ENCODE measurements around the gene LRP8. TPM values are rescaled to one million over a fixed set of nuclear protein-coding genes. Genes with fewer than 3 reads are reported as not detected.

The LRP8 gene
- total and polyA plus RNA-seq, 2 of the 13 experiments (the other 11 are each of a cell fraction or from before 2014, with no cell fraction given) = 17.3 to 17.4 TPM

DNA sequence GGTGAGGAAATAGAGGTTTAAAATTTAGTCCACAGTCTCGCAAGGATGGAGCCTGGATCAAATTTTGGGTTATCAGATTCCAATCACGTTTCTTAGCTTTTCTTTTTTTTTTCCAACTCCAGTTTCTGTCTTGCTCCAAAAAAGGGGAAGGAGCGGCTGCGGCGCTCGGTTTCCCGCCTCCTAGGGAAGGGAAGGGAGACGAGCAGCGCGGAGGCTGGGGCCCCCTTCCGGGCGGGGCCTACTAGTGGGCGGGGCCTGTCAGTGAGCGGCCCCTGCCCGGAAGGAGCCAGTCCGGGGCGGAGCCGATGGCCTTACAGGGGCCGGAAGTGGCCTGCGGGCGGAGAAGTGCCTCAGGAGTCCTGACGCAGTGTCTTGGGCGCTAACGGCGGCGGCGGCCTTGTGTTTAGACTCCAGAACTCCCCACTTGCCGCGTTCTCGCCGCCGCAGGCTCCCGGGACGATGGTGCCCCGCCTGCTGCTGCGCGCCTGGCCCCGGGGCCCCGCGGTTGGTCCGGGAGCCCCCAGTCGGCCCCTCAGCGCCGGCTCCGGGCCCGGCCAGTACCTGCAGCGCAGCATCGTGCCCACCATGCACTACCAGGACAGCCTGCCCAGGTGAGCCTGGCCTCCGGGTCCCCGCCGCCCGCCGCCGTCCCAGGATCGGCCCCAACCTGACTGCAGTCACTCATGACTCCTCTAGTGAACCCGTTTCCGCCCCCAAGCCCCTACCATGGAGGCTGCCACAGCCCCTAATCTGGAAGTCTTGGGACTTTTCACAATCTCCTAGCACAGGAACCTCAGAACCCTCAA lies 131.2 kb downstream of the LRP8 start, which contains the start of gene CPT2 (continued):
- TF ChIP-seq, protein P1, sequence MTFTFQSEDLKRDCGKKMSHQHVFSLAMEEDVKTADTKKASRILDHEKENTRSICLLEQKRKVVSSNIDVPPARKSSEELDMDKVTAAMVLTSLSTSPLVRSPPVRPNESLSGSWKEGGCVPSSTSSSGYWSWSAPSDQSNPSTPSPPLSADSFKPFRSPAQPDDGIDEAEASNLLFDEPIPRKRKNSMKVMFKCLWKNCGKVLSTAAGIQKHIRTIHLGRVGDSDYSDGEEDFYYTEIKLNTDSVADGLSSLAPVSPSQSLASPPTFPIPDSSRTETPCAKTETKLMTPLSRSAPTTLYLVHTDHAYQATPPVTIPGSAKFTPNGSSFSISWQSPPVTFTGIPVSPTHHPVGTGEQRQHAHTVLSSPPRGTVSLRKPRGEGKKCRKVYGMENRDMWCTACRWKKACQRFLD (CRISPR knock-in tag; IDR thresholded peaks at IDR 0.05; ENCODE audit: borderline replicate concordance) = no peak
- TF ChIP-seq, protein P2, sequence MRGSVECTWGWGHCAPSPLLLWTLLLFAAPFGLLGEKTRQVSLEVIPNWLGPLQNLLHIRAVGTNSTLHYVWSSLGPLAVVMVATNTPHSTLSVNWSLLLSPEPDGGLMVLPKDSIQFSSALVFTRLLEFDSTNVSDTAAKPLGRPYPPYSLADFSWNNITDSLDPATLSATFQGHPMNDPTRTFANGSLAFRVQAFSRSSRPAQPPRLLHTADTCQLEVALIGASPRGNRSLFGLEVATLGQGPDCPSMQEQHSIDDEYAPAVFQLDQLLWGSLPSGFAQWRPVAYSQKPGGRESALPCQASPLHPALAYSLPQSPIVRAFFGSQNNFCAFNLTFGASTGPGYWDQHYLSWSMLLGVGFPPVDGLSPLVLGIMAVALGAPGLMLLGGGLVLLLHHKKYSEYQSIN (CRISPR knock-in tag; IDR thresholded peaks at IDR 0.05; ENCODE audit: borderline replicate concordance) = no peak
- peak; percentile 59; the same call in 1 of the 2 replicates for TF ChIP-seq ZNF768 (CRISPR knock-in tag; IDR thresholded peaks at IDR 0.05)
- TF ChIP-seq DNMT1 (CRISPR knock-in tag; IDR thresholded peaks at IDR 0.05) = no peak
- TF ChIP-seq ZNF543 (CRISPR knock-in tag; IDR thresholded peaks at IDR 0.05) = no peak
- no peak for TF ChIP-seq CEBPG (CRISPR knock-in tag; IDR thresholded peaks at IDR 0.05)
- no peak; the same call in 1 of the 2 replicates for TF ChIP-seq ZNF350 (CRISPR knock-in tag; IDR thresholded peaks at IDR 0.05; ENCODE audit: borderline replicate concordance, low read depth)
- no peak for TF ChIP-seq BHLHE40 (IDR thresholded peaks at IDR 0.05; ENCODE audit: low read length)
- TF ChIP-seq PRMT3 (CRISPR knock-in tag; IDR thresholded peaks at IDR 0.05; ENCODE audit: borderline replicate concordance, low read depth) = no peak
- TF ChIP-seq ZNF337 (CRISPR knock-in tag; IDR thresholded peaks at IDR 0.05; ENCODE audit: borderline replicate concordance, low read depth) = no peak
- TF ChIP-seq ZBTB38 (CRISPR knock-in tag; IDR thresholded peaks at IDR 0.05) = peak; percentile 51; the same call in 1 of the 2 replicates
- no peak for TF ChIP-seq ATM (IDR thresholded peaks at IDR 0.05; ENCODE audit: borderline replicate concordance)
- TF ChIP-seq TCF7 (IDR thresholded peaks at IDR 0.05; ENCODE audit: low read depth) = no peak
- TF ChIP-seq, protein P3, sequence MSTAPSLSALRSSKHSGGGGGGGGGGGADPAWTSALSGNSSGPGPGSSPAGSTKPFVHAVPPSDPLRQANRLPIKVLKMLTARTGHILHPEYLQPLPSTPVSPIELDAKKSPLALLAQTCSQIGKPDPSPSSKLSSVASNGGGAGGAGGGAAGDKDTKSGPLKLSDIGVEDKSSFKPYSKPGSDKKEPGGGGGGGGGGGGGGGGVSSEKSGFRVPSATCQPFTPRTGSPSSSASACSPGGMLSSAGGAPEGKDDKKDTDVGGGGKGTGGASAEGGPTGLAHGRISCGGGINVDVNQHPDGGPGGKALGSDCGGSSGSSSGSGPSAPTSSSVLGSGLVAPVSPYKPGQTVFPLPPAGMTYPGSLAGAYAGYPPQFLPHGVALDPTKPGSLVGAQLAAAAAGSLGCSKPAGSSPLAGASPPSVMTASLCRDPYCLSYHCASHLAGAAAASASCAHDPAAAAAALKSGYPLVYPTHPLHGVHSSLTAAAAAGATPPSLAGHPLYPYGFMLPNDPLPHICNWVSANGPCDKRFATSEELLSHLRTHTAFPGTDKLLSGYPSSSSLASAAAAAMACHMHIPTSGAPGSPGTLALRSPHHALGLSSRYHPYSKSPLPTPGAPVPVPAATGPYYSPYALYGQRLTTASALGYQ (CRISPR knock-in tag; IDR thresholded peaks at IDR 0.05) = no peak
- no peak for TF ChIP-seq JARID2 (CRISPR knock-in tag; IDR thresholded peaks at IDR 0.05; ENCODE audit: insufficient replicate concordance)
- no peak for TF ChIP-seq ZNF547 (CRISPR knock-in tag; IDR thresholded peaks at IDR 0.05)
- no peak for TF ChIP-seq JUND (CRISPR knock-in tag; IDR thresholded peaks at IDR 0.05)
- TF ChIP-seq TMF1 (CRISPR knock-in tag; IDR thresholded peaks at IDR 0.05; ENCODE audit: low read depth) = peak; percentile 55
- TF ChIP-seq, protein P4, sequence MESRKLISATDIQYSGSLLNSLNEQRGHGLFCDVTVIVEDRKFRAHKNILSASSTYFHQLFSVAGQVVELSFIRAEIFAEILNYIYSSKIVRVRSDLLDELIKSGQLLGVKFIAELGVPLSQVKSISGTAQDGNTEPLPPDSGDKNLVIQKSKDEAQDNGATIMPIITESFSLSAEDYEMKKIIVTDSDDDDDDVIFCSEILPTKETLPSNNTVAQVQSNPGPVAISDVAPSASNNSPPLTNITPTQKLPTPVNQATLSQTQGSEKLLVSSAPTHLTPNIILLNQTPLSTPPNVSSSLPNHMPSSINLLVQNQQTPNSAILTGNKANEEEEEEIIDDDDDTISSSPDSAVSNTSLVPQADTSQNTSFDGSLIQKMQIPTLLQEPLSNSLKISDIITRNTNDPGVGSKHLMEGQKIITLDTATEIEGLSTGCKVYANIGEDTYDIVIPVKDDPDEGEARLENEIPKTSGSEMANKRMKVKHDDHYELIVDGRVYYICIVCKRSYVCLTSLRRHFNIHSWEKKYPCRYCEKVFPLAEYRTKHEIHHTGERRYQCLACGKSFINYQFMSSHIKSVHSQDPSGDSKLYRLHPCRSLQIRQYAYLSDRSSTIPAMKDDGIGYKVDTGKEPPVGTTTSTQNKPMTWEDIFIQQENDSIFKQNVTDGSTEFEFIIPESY (CRISPR knock-in tag; IDR thresholded peaks at IDR 0.05) = no peak
- TF ChIP-seq RFXANK (CRISPR knock-in tag; IDR thresholded peaks at IDR 0.05) = no peak
- TF ChIP-seq TAF15 (IDR thresholded peaks at IDR 0.05; ENCODE audit: low read depth, low read length, poor library complexity, severe bottlenecking) = peak; percentile 53
- peak; percentile 67; the same call in 1 of the 2 replicates for TF ChIP-seq CHD4 (IDR thresholded peaks at IDR 0.05; ENCODE audit: borderline replicate concordance, low read length)
- no peak for TF ChIP-seq ZFP62 (CRISPR knock-in tag; IDR thresholded peaks at IDR 0.05)
